Measurements from ENCODE around the gene TFDP2. TPM values are rescaled to one million over a fixed set of nuclear protein-coding genes. Genes with fewer than 3 reads are reported as not detected.

TFDP2 gene
- total and polyA plus RNA-seq, 9 of the 15 experiments (the other 6 are each of a cell fraction or from before 2014, with no cell fraction given), result 95.6 to 179 (median 126) TPM

DNA sequence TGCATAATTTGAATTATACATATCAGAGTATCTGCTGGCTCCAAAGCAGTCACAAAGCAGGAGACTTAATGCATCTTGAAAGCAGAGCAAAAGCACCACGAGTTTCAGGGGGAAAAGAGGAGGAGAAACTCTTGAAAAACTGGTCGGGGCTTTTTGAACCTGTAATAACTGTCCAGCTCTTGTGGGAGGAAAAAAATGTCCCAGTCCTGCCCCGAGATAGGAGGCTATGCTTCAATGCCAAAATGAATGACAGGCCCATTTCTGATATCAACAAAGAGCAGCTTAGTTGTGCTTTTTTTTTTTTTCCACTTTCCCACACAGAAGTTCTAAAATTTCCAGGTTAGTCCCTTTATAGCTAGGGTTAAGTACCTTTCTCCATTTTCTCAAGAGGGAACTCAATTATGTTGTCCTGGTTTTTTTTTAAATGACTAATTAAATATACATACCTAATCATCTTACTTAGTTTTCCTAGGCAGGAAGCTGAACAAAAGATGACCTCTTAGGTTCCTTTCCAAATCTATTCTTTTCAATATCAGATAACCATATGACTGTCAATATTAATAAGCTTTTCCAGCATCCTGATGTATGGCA, 120.2 kb downstream of the TFDP2 start (continued):
- TF ChIP-seq, protein P1, sequence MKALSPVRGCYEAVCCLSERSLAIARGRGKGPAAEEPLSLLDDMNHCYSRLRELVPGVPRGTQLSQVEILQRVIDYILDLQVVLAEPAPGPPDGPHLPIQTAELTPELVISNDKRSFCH (CRISPR knock-in tag; IDR thresholded peaks at IDR 0.05), result no peak
- TF ChIP-seq, protein P1 (tag; IDR thresholded peaks at IDR 0.05), result no peak
- TF ChIP-seq BCOR (IDR thresholded peaks at IDR 0.05) (no peak), MEIS2 (IDR thresholded peaks at IDR 0.05; ENCODE audit: partially characterized antibody) (peak; percentile 92), CBFA2T3 (IDR thresholded peaks at IDR 0.05) (peak; percentile 68), ZNF3 (CRISPR knock-in tag; IDR thresholded peaks at IDR 0.05) (no peak), HEY1 (CRISPR knock-in tag; IDR thresholded peaks at IDR 0.05; ENCODE audit: borderline replicate concordance) (no peak), ADNP (tag; IDR thresholded peaks at IDR 0.05) (peak; percentile 57; the same call in 1 of the 2 replicates), TARDBP (IDR thresholded peaks at IDR 0.05) (no peak), ZNF583 (CRISPR knock-in tag; IDR thresholded peaks at IDR 0.05) (no peak), ZNF76 (CRISPR knock-in tag; IDR thresholded peaks at IDR 0.05; ENCODE audit: borderline replicate concordance) (no peak), PHF21A (IDR thresholded peaks at IDR 0.05; ENCODE audit: borderline replicate concordance, low read depth) (no peak), SRSF7 (optimal IDR thresholded peaks at IDR 0.05; ENCODE audit: low read depth, low read length) (no peak), POLR2AphosphoS5 (IDR thresholded peaks at IDR 0.05; ENCODE audit: control insufficient read depth, insufficient read depth, low read depth, low read length) (0 out of 2 replicates have a peak, but pooled peaks have one; percentile 49), MAFF (IDR thresholded peaks at IDR 0.05; ENCODE audit: low read length) (no peak), STAT5A (IDR thresholded peaks at IDR 0.05; ENCODE audit: borderline replicate concordance, low read length) (peak; percentile 13; the same call in 1 of the 2 replicates), SRSF3 (IDR thresholded peaks at IDR 0.05; ENCODE audit: insufficient read depth, low read length) (no peak), ZNF347 (CRISPR knock-in tag; IDR thresholded peaks at IDR 0.05; ENCODE audit: low read depth) (no peak), ZNF695 (CRISPR knock-in tag; IDR thresholded peaks at IDR 0.05) (no peak)
- TF ChIP-seq, protein P2, sequence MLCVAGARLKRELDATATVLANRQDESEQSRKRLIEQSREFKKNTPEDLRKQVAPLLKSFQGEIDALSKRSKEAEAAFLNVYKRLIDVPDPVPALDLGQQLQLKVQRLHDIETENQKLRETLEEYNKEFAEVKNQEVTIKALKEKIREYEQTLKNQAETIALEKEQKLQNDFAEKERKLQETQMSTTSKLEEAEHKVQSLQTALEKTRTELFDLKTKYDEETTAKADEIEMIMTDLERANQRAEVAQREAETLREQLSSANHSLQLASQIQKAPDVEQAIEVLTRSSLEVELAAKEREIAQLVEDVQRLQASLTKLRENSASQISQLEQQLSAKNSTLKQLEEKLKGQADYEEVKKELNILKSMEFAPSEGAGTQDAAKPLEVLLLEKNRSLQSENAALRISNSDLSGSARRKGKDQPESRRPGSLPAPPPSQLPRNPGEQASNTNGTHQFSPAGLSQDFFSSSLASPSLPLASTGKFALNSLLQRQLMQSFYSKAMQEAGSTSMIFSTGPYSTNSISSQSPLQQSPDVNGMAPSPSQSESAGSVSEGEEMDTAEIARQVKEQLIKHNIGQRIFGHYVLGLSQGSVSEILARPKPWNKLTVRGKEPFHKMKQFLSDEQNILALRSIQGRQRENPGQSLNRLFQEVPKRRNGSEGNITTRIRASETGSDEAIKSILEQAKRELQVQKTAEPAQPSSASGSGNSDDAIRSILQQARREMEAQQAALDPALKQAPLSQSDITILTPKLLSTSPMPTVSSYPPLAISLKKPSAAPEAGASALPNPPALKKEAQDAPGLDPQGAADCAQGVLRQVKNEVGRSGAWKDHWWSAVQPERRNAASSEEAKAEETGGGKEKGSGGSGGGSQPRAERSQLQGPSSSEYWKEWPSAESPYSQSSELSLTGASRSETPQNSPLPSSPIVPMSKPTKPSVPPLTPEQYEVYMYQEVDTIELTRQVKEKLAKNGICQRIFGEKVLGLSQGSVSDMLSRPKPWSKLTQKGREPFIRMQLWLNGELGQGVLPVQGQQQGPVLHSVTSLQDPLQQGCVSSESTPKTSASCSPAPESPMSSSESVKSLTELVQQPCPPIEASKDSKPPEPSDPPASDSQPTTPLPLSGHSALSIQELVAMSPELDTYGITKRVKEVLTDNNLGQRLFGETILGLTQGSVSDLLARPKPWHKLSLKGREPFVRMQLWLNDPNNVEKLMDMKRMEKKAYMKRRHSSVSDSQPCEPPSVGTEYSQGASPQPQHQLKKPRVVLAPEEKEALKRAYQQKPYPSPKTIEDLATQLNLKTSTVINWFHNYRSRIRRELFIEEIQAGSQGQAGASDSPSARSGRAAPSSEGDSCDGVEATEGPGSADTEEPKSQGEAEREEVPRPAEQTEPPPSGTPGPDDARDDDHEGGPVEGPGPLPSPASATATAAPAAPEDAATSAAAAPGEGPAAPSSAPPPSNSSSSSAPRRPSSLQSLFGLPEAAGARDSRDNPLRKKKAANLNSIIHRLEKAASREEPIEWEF (CRISPR knock-in tag; IDR thresholded peaks at IDR 0.05), result no peak
- TF ChIP-seq, protein P3, sequence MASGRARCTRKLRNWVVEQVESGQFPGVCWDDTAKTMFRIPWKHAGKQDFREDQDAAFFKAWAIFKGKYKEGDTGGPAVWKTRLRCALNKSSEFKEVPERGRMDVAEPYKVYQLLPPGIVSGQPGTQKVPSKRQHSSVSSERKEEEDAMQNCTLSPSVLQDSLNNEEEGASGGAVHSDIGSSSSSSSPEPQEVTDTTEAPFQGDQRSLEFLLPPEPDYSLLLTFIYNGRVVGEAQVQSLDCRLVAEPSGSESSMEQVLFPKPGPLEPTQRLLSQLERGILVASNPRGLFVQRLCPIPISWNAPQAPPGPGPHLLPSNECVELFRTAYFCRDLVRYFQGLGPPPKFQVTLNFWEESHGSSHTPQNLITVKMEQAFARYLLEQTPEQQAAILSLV (tag; IDR thresholded peaks at IDR 0.05), result no peak
- TF ChIP-seq, protein P4, sequence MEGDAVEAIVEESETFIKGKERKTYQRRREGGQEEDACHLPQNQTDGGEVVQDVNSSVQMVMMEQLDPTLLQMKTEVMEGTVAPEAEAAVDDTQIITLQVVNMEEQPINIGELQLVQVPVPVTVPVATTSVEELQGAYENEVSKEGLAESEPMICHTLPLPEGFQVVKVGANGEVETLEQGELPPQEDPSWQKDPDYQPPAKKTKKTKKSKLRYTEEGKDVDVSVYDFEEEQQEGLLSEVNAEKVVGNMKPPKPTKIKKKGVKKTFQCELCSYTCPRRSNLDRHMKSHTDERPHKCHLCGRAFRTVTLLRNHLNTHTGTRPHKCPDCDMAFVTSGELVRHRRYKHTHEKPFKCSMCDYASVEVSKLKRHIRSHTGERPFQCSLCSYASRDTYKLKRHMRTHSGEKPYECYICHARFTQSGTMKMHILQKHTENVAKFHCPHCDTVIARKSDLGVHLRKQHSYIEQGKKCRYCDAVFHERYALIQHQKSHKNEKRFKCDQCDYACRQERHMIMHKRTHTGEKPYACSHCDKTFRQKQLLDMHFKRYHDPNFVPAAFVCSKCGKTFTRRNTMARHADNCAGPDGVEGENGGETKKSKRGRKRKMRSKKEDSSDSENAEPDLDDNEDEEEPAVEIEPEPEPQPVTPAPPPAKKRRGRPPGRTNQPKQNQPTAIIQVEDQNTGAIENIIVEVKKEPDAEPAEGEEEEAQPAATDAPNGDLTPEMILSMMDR (IDR thresholded peaks at IDR 0.05 in 2 of 3, conservative IDR thresholded peaks at IDR 0.05 in 1 of 3; ENCODE audit: insufficient read depth in 2 of 3, low read depth in 1 of 3, low read length in 3 of 3), result no peak

Measured in K562 (cell line).